ENCODE measurements around the gene EFNB1. TPM values are rescaled to one million over a fixed set of nuclear protein-coding genes. Genes with fewer than 3 reads are reported as not detected.

Gene EFNB1
- total and polyA plus RNA-seq, 2 experiments from 2014 or later = 1.3 to 2.7 TPM

DNA sequence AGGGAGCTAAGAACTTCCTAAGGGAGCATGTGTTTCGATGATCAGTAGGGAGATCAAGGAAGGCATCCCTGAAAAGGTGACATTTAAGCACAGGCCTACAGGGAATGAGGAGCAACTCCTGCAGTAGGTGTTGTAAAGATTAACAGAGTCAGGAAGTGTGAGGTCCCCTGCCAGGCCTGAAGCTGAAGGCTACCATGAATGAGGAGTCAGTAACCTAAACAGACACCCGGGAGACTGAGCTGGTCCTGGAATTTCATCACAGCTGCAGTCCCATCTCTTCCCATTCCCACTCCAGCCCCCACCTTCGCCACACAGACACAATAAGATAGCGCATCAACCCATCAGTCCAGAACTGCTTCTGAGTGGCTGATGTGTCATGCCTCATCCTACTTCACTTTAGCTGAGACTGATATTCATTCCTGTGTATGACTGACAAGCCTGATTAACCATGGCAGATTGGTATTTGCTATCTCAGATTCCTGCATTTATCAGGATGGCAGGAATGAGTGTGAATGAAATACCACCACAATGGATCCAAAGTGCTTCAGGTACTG is 27.0 kb upstream of the EFNB1 start:
- H3K9me3 Mint-ChIP-seq = peaks cover 40% of the 10 kb centered on the region
- no peak for DNase-seq (ENCODE audit: low spot score)
- Histone ChIP-seq H3F3A (replicated peaks; ENCODE audit: low read depth) (no peaks in the 10 kb centered on the region), H3K27me3 (ENCODE audit: insufficient read depth) (no peaks in the 10 kb centered on the region), H3K4me3 (no peak overlapping the region), H3K27ac (ENCODE audit: low read depth) (no peak overlapping the region), H4K20me1 (replicated peaks; ENCODE audit: insufficient read depth) (no peaks in the 10 kb centered on the region), H3K4me2 (no peak overlapping the region), H3K79me2 (replicated peaks; ENCODE audit: insufficient read depth) (no peaks in the 10 kb centered on the region), H3K4me1 (ENCODE audit: insufficient read depth) (no peaks in the 10 kb centered on the region), H3K36me3 (ENCODE audit: insufficient read depth) (no peaks in the 10 kb centered on the region), H3K9me2 (ENCODE audit: insufficient read depth) (no peaks in the 10 kb centered on the region), H2AFZ (no peak overlapping the region)
- TF ChIP-seq POLR2AphosphoS5 (IDR thresholded peaks at IDR 0.05; ENCODE audit: low read depth) (no peak), NANOG (IDR thresholded peaks at IDR 0.05; ENCODE audit: borderline replicate concordance) (no peak), STAT1 (IDR thresholded peaks at IDR 0.05; ENCODE audit: unreplicated experiment) (no peak), ZNF331 (CRISPR knock-in tag; IDR thresholded peaks at IDR 0.05; ENCODE audit: low read depth) (no peak), CREB1 (CRISPR knock-in tag; IDR thresholded peaks at IDR 0.05; ENCODE audit: low read depth) (no peak), EZH2 (IDR thresholded peaks at IDR 0.05; ENCODE audit: low read depth, unreplicated experiment) (no peak)
- TF ChIP-seq, protein P1, sequence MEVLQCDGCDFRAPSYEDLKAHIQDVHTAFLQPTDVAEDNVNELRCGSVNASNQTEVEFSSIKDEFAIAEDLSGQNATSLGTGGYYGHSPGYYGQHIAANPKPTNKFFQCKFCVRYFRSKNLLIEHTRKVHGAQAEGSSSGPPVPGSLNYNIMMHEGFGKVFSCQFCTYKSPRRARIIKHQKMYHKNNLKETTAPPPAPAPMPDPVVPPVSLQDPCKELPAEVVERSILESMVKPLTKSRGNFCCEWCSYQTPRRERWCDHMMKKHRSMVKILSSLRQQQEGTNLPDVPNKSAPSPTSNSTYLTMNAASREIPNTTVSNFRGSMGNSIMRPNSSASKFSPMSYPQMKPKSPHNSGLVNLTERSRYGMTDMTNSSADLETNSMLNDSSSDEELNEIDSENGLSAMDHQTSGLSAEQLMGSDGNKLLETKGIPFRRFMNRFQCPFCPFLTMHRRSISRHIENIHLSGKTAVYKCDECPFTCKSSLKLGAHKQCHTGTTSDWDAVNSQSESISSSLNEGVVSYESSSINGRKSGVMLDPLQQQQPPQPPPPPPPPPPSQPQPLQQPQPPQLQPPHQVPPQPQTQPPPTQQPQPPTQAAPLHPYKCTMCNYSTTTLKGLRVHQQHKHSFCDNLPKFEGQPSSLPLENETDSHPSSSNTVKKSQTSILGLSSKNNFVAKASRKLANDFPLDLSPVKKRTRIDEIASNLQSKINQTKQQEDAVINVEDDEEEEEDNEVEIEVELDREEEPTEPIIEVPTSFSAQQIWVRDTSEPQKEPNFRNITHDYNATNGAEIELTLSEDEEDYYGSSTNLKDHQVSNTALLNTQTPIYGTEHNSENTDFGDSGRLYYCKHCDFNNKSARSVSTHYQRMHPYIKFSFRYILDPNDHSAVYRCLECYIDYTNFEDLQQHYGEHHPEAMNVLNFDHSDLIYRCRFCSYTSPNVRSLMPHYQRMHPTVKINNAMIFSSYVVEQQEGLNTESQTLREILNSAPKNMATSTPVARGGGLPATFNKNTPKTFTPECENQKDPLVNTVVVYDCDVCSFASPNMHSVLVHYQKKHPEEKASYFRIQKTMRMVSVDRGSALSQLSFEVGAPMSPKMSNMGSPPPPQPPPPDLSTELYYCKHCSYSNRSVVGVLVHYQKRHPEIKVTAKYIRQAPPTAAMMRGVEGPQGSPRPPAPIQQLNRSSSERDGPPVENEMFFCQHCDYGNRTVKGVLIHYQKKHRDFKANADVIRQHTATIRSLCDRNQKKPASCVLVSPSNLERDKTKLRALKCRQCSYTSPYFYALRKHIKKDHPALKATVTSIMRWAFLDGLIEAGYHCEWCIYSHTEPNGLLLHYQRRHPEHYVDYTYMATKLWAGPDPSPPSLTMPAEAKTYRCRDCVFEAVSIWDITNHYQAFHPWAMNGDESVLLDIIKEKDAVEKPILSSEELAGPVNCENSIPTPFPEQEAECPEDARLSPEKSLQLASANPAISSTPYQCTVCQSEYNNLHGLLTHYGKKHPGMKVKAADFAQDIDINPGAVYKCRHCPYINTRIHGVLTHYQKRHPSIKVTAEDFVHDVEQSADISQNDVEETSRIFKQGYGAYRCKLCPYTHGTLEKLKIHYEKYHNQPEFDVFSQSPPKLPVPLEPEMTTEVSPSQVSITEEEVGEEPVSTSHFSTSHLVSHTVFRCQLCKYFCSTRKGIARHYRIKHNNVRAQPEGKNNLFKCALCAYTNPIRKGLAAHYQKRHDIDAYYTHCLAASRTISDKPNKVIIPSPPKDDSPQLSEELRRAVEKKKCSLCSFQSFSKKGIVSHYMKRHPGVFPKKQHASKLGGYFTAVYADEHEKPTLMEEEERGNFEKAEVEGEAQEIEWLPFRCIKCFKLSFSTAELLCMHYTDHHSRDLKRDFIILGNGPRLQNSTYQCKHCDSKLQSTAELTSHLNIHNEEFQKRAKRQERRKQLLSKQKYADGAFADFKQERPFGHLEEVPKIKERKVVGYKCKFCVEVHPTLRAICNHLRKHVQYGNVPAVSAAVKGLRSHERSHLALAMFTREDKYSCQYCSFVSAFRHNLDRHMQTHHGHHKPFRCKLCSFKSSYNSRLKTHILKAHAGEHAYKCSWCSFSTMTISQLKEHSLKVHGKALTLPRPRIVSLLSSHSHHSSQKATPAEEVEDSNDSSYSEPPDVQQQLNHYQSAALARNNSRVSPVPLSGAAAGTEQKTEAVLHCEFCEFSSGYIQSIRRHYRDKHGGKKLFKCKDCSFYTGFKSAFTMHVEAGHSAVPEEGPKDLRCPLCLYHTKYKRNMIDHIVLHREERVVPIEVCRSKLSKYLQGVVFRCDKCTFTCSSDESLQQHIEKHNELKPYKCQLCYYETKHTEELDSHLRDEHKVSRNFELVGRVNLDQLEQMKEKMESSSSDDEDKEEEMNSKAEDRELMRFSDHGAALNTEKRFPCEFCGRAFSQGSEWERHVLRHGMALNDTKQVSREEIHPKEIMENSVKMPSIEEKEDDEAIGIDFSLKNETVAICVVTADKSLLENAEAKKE (CRISPR knock-in tag; IDR thresholded peaks at IDR 0.05) = no peak
- no peaks in the 10 kb centered on the region for H3K4me1 Mint-ChIP-seq
- H3K27ac Mint-ChIP-seq = no peak overlapping the region
- H3K4me3 Mint-ChIP-seq = no peak overlapping the region
- ATAC-seq = no peak
- H3K27me3 Mint-ChIP-seq (ENCODE audit: insufficient read depth, low read depth, poor library complexity) = no peaks in the 10 kb centered on the region
- peaks cover 14% of the 10 kb centered on the region; the same call in 2 of the 3 replicates for H3K36me3 Mint-ChIP-seq (ENCODE audit: low read depth)

Data from GM23338 (cell line).